VCaP (cell line): ENCODE results near the gene TBC1D1.

Source experiments
- H3K27ac ChIP-seq: fragments of 450-650 bp; 2 replicates; pipeline ENCODE4 v1.5.1; 2017
- TF ChIP-seq, protein P1 (sequence below): fragments of 450-650 bp; conservative IDR thresholded peaks from 2 replicates; pipeline ENCODE4 v1.5.1; 2017; ENCODE audit warnings: mild to moderate bottlenecking, moderate library complexity

Gene TBC1D1

GRCh38 chr4:37891260-37892159 is 626 bp downstream of the TBC1D1 start:
- TF ChIP-seq, protein P1, sequence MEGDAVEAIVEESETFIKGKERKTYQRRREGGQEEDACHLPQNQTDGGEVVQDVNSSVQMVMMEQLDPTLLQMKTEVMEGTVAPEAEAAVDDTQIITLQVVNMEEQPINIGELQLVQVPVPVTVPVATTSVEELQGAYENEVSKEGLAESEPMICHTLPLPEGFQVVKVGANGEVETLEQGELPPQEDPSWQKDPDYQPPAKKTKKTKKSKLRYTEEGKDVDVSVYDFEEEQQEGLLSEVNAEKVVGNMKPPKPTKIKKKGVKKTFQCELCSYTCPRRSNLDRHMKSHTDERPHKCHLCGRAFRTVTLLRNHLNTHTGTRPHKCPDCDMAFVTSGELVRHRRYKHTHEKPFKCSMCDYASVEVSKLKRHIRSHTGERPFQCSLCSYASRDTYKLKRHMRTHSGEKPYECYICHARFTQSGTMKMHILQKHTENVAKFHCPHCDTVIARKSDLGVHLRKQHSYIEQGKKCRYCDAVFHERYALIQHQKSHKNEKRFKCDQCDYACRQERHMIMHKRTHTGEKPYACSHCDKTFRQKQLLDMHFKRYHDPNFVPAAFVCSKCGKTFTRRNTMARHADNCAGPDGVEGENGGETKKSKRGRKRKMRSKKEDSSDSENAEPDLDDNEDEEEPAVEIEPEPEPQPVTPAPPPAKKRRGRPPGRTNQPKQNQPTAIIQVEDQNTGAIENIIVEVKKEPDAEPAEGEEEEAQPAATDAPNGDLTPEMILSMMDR, result no peak

GRCh38 chr4:37892641-37893040 is 1.8 kb downstream of the TBC1D1 start:
- TF ChIP-seq, protein P1, result no peak
- no peak overlapping the region for H3K27ac ChIP-seq

More at GRCh38 chr4:37891260-37892159, 626 bp downstream of the TBC1D1 start:
- peak overlapping the region; percentile 82 for H3K27ac ChIP-seq

GRCh38 chr4:37893164-37893563 is 2.3 kb downstream of the TBC1D1 start:
- no peak overlapping the region for H3K27ac ChIP-seq
- TF ChIP-seq, protein P1, result no peak

DNA sequence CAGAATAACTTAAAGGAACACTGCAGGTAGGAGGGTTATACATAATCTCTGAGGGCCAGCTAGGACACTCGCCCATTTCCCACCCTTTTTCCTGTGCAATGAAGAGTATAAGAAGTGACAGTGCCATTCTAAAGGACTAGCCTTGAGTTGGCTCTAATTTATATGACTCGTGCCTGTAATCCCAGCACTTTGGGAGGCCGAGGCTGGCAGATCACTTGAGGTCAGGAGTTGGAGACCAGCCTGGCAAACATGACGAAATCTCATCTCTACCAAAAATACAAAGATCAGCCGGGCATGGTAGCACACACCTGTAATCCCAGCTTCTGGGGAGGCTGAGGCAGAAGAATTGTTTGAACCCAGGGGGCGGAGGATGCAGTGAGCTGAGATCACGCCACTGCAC is 4.4 kb downstream of the TBC1D1 start:
- H3K27ac ChIP-seq, result no peak overlapping the region
- TF ChIP-seq, protein P1, result no peak

DNA sequence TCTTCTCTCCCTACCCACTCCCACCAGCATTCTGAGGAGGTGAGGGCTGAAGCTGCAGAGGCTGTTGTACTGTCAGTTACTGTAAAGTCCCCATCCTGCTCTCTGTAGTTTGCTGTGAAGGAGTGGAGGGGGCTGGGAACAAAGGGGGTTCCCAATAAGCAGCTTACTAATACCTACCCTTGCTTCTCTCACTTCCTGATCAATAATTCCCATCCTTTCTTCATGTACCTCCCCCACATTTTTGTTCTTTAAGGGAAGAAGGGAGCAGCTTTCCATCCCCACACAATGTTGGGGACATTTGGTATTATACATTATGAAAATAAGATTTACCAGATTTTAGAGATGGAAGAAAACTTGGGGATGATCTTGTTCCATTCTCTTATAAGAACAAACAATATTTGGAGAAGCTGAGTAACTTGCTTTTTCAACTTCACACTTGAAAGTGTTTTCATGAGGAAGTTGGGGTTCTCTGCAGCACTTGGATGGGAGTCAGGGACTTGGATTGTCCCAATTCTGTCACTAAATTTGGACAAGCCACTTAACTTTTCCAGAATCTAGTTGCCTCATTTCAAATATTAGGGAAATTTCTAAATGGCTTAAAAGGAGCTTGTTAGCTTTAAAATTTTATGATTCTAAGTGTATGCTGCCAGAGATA is 5.4 kb downstream of the TBC1D1 start:
- H3K27ac ChIP-seq, result no peak overlapping the region
- TF ChIP-seq, protein P1, result no peak

DNA sequence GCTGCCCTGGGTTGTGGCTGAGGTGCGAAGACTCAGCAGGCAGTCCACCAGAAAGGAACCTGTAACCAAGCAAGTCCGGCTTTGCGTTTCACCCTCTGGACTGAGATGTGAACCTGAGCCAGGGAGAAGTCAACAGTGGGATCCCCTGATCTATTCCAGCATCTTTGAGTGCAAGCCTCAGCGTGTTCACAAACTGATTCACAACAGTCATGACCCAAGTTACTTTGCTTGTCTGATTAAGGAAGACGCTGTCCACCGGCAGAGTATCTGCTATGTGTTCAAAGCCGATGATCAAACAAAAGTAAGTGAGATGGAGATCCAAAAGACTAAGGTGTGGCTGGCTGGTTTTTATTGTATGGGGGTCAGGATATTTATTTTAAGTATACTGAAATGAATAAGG is 11.3 kb downstream of the TBC1D1 start:
- TF ChIP-seq, protein P1, result no peak

GRCh38 chr4:37902738-37903693 is 12.1 kb downstream of the TBC1D1 start:
- TF ChIP-seq, protein P1, result no peak
- H3K27ac ChIP-seq, result no peak overlapping the region

More for the DNA sequence above, 11.3 kb downstream of the TBC1D1 start:
- H3K27ac ChIP-seq, result no peak overlapping the region
